HG03354 (cell line): ENCODE measurements around the gene SCAPER.

Source experiments
- ATAC-seq: cut with Tn5 transposase; IDR thresholded peaks from one replicate; pipeline ENCODE4 v1.9.1; 2021; ENCODE audit warnings: mild to moderate bottlenecking; ENCODE audit not compliant: unreplicated experiment, poor library complexity, severe bottlenecking

The SCAPER gene

GRCh38 chr15:76905013-76905839 is at the start of gene SCAPER:
TSS of gene SCAPER (minus strand) at chr15:76905340. CDS start at chr15:76883817, 21,523 bp downstream.
- ATAC-seq = peak; percentile 84

GRCh38 chr15:76954744-76955143 is 49.6 kb upstream of the SCAPER start:
- ATAC-seq = no peak

GRCh38 chr15:76953913-76954312 is 48.8 kb upstream of the SCAPER start:
- ATAC-seq = no peak

GRCh38 chr15:76951220-76951619 is 46.1 kb upstream of the SCAPER start:
- no peak for ATAC-seq

GRCh38 chr15:76947454-76947853 is 42.3 kb upstream of the SCAPER start:
- ATAC-seq = no peak

- ATAC-seq = no peak
Measured at GRCh38 chr15:76945494-76946093, 40.5 kb upstream of the SCAPER start.

GRCh38 chr15:76942331-76942730 is 37.2 kb upstream of the SCAPER start:
- ATAC-seq = no peak

- ATAC-seq = no peak
Measured at GRCh38 chr15:76941636-76942035, 36.5 kb upstream of the SCAPER start.

GRCh38 chr15:76939715-76940114 is 34.6 kb upstream of the SCAPER start:
- ATAC-seq = no peak

- ATAC-seq = no peak
Measured at GRCh38 chr15:76938752-76939151, 33.6 kb upstream of the SCAPER start.

GRCh38 chr15:76936671-76937070 is 31.5 kb upstream of the SCAPER start:
- ATAC-seq = no peak

GRCh38 chr15:76935620-76936019 is 30.5 kb upstream of the SCAPER start:
- no peak for ATAC-seq

- ATAC-seq = peak; percentile 25
Measured at GRCh38 chr15:76932135-76932966, 27.2 kb upstream of the SCAPER start.

GRCh38 chr15:76931397-76932134 is 26.4 kb upstream of the SCAPER start, which contains the start of gene RCN2:
TSS of gene RCN2 (plus strand) at chr15:76931749. CDS start at chr15:76931842, 93 bp downstream.
- peak; percentile 97 for ATAC-seq

GRCh38 chr15:76930831-76931396 is 25.8 kb upstream of the SCAPER start:
- no peak for ATAC-seq

GRCh38 chr15:76929011-76929760 is 24.0 kb upstream of the SCAPER start:
- ATAC-seq = no peak

GRCh38 chr15:76928201-76928600 is 23.1 kb upstream of the SCAPER start:
- no peak for ATAC-seq

GRCh38 chr15:76916369-76916768 is 11.2 kb upstream of the SCAPER start:
- no peak for ATAC-seq

GRCh38 chr15:76913737-76914136 is 8.6 kb upstream of the SCAPER start:
- ATAC-seq = no peak
